ENCODE results near the gene SSX5. TPM values are rescaled to one million over a fixed set of nuclear protein-coding genes. Genes with fewer than 3 reads are reported as not detected.
"Not testable (repeated sequence)": the region's sequence is repeated elsewhere in the genome, so short reads cannot be mapped to it uniquely, and the experiment has no call there.

SSX5 gene
- total RNA-seq: not detected
- not detected for polyA plus RNA-seq (ENCODE audit: insufficient read depth in 1 of 8, insufficient read length in 8 of 8, low replicate concordance in 1 of 8)
- long read RNA-seq, donor 1: 0 reads
- long read RNA-seq, donor 2: 0 reads
- long read RNA-seq, donor 3: 0 reads
- long read RNA-seq, donor 4: 0 reads
- long read RNA-seq, donor 5: 0 reads
- long read RNA-seq, donor 6: 0 reads
- long read RNA-seq, donor 7: 0 reads
- long read RNA-seq, donor 8: 0 reads
- long read RNA-seq, donor 9: 0 reads
- long read RNA-seq, donor 10: 0 reads
- long read RNA-seq, donor 11: 0 reads

- Histone ChIP-seq H3K27me3 (ENCODE audit: control insufficient read depth, insufficient read depth, low read length) (no peaks in the 10 kb centered on the region), H3K4me1 (ENCODE audit: control insufficient read depth, insufficient read depth, low read length) (no peaks in the 10 kb centered on the region), H3K27ac (ENCODE audit: low read length) (no peak within 1 kb of the TSS), H3K4me3 (ENCODE audit: low read length) (no peak within 1 kb of the TSS), H3K36me3 (ENCODE audit: control insufficient read depth, insufficient read depth, low read length) (no peaks in the 10 kb centered on the region), H3K9me3 (replicated peaks; ENCODE audit: control insufficient read depth, low read depth, low read length) (no peaks in the 10 kb centered on the region)
- no peak for DNase-seq
- WGBS (ENCODE audit: insufficient coverage): 84% methylated on average over 9 of the region's 12 CpGs
These were observed at the start of gene SSX5 for GRCh38 chrX:48196745-48197201. Gene SSX5 (minus strand): TSS chrX:48196795. CDS start chrX:48195358, 1,437 bp downstream.

GRCh38 chrX:48224196-48224595, 27.6 kb upstream of the SSX5 start:
- not testable (repeated sequence) for H3K36me3 ChIP-seq (ENCODE audit: control insufficient read depth, insufficient read depth, low read length); H3K27me3 ChIP-seq (ENCODE audit: control insufficient read depth, insufficient read depth, low read length); H3K4me3 ChIP-seq (ENCODE audit: low read length); DNase-seq; H3K4me1 ChIP-seq (ENCODE audit: control insufficient read depth, insufficient read depth, low read length); H3K27ac ChIP-seq (ENCODE audit: low read length); H3K9me3 ChIP-seq (replicated peaks; ENCODE audit: control insufficient read depth, low read depth, low read length)
- 77% methylated on average over 3 of the region's 4 CpGs for WGBS (ENCODE audit: insufficient coverage)

GRCh38 chrX:48214341-48214740, 17.7 kb upstream of the SSX5 start:
- not testable (repeated sequence) for H3K27ac ChIP-seq (ENCODE audit: low read length); H3K4me3 ChIP-seq (ENCODE audit: low read length); H3K9me3 ChIP-seq (replicated peaks; ENCODE audit: control insufficient read depth, low read depth, low read length); H3K27me3 ChIP-seq (ENCODE audit: control insufficient read depth, insufficient read depth, low read length); DNase-seq; H3K4me1 ChIP-seq (ENCODE audit: control insufficient read depth, insufficient read depth, low read length); H3K36me3 ChIP-seq (ENCODE audit: control insufficient read depth, insufficient read depth, low read length)
- WGBS (ENCODE audit: insufficient coverage): 40% methylated on average over 2 of the region's 4 CpGs

GRCh38 chrX:48190024-48190423, 6.6 kb downstream of the SSX5 start:
- H3K9me3 ChIP-seq (replicated peaks; ENCODE audit: control insufficient read depth, low read depth, low read length); H3K27me3 ChIP-seq (ENCODE audit: control insufficient read depth, insufficient read depth, low read length); DNase-seq; H3K36me3 ChIP-seq (ENCODE audit: control insufficient read depth, insufficient read depth, low read length); H3K27ac ChIP-seq (ENCODE audit: low read length); H3K4me1 ChIP-seq (ENCODE audit: control insufficient read depth, insufficient read depth, low read length); H3K4me3 ChIP-seq (ENCODE audit: low read length): not testable (repeated sequence)
- WGBS (ENCODE audit: insufficient coverage): 80% methylated on average over 1 of the region's 5 CpGs

GRCh38 chrX:48181882-48182281, 14.7 kb downstream of the SSX5 start:
- not testable (repeated sequence) for H3K4me1 ChIP-seq (ENCODE audit: control insufficient read depth, insufficient read depth, low read length); H3K9me3 ChIP-seq (replicated peaks; ENCODE audit: control insufficient read depth, low read depth, low read length); H3K27me3 ChIP-seq (ENCODE audit: control insufficient read depth, insufficient read depth, low read length); H3K4me3 ChIP-seq (ENCODE audit: low read length); DNase-seq; H3K36me3 ChIP-seq (ENCODE audit: control insufficient read depth, insufficient read depth, low read length); H3K27ac ChIP-seq (ENCODE audit: low read length)
- no CpG with 5 or more reads among the region's 5 CpGs for WGBS (ENCODE audit: insufficient coverage)

GRCh38 chrX:48180811-48181210, 15.8 kb downstream of the SSX5 start:
- Histone ChIP-seq H3K9me3 (replicated peaks; ENCODE audit: control insufficient read depth, low read depth, low read length) (no peaks in the 10 kb centered on the region), H3K4me1 (ENCODE audit: control insufficient read depth, insufficient read depth, low read length) (no peaks in the 10 kb centered on the region), H3K4me3 (ENCODE audit: low read length) (no peak overlapping the region), H3K36me3 (ENCODE audit: control insufficient read depth, insufficient read depth, low read length) (no peaks in the 10 kb centered on the region), H3K27ac (ENCODE audit: low read length) (no peak overlapping the region), H3K27me3 (ENCODE audit: control insufficient read depth, insufficient read depth, low read length) (no peaks in the 10 kb centered on the region)
- WGBS (ENCODE audit: insufficient coverage): 100% methylated on average over 1 of the region's 4 CpGs
- DNase-seq: no peak

- H3K36me3 ChIP-seq (ENCODE audit: control insufficient read depth, insufficient read depth, low read length): no peaks in the 10 kb centered on the region
- no peaks in the 10 kb centered on the region for H3K4me1 ChIP-seq (ENCODE audit: control insufficient read depth, insufficient read depth, low read length)
- no CpG with 5 or more reads among the region's 4 CpGs for whole genome bisulfite sequencing (ENCODE audit: insufficient coverage)
- no peak overlapping the region for H3K27ac ChIP-seq (ENCODE audit: low read length)
- no peaks in the 10 kb centered on the region for H3K9me3 ChIP-seq (replicated peaks; ENCODE audit: control insufficient read depth, low read depth, low read length)
- H3K27me3 ChIP-seq (ENCODE audit: control insufficient read depth, insufficient read depth, low read length): no peaks in the 10 kb centered on the region
- no peak overlapping the region for H3K4me3 ChIP-seq (ENCODE audit: low read length)
- DNase-seq: no peak
These were observed 16.9 kb downstream of the SSX5 start for GRCh38 chrX:48179691-48180090.

GRCh38 chrX:48166322-48166721, 30.3 kb downstream of the SSX5 start:
- 60% methylated on average over 2 of the region's 7 CpGs for WGBS (ENCODE audit: insufficient coverage)
- H3K4me1 ChIP-seq (ENCODE audit: control insufficient read depth, insufficient read depth, low read length); H3K4me3 ChIP-seq (ENCODE audit: low read length); H3K27ac ChIP-seq (ENCODE audit: low read length); H3K36me3 ChIP-seq (ENCODE audit: control insufficient read depth, insufficient read depth, low read length); H3K9me3 ChIP-seq (replicated peaks; ENCODE audit: control insufficient read depth, low read depth, low read length); H3K27me3 ChIP-seq (ENCODE audit: control insufficient read depth, insufficient read depth, low read length); DNase-seq: not testable (repeated sequence)

GRCh38 chrX:48165241-48165640, 31.4 kb downstream of the SSX5 start:
- Histone ChIP-seq H3K4me1 (ENCODE audit: control insufficient read depth, insufficient read depth, low read length) (no peaks in the 10 kb centered on the region), H3K4me3 (ENCODE audit: low read length) (no peak overlapping the region), H3K27me3 (ENCODE audit: control insufficient read depth, insufficient read depth, low read length) (no peaks in the 10 kb centered on the region), H3K36me3 (ENCODE audit: control insufficient read depth, insufficient read depth, low read length) (no peaks in the 10 kb centered on the region), H3K9me3 (replicated peaks; ENCODE audit: control insufficient read depth, low read depth, low read length) (no peaks in the 10 kb centered on the region), H3K27ac (ENCODE audit: low read length) (no peak overlapping the region)
- WGBS (ENCODE audit: insufficient coverage): 79% methylated on average over 5 of the region's 12 CpGs
- no peak for DNase-seq

- Histone ChIP-seq H3K36me3 (ENCODE audit: control insufficient read depth, insufficient read depth, low read length) (no peaks in the 10 kb centered on the region), H3K9me3 (replicated peaks; ENCODE audit: control insufficient read depth, low read depth, low read length) (no peaks in the 10 kb centered on the region), H3K4me3 (ENCODE audit: low read length) (no peak overlapping the region), H3K27ac (ENCODE audit: low read length) (no peak overlapping the region), H3K4me1 (ENCODE audit: control insufficient read depth, insufficient read depth, low read length) (no peaks in the 10 kb centered on the region), H3K27me3 (ENCODE audit: control insufficient read depth, insufficient read depth, low read length) (no peaks in the 10 kb centered on the region)
- 76% methylated on average over 8 of the region's 12 CpGs for WGBS (ENCODE audit: insufficient coverage)
- no peak for DNase-seq
These were observed 40.6 kb downstream of the SSX5 start for GRCh38 chrX:48156014-48156413.

- Histone ChIP-seq H3K4me1 (ENCODE audit: control insufficient read depth, insufficient read depth, low read length) (no peaks in the 10 kb centered on the region), H3K27ac (ENCODE audit: low read length) (no peak overlapping the region), H3K27me3 (ENCODE audit: control insufficient read depth, insufficient read depth, low read length) (no peaks in the 10 kb centered on the region), H3K4me3 (ENCODE audit: low read length) (no peak overlapping the region), H3K9me3 (replicated peaks; ENCODE audit: control insufficient read depth, low read depth, low read length) (no peaks in the 10 kb centered on the region), H3K36me3 (ENCODE audit: control insufficient read depth, insufficient read depth, low read length) (no peaks in the 10 kb centered on the region)
- WGBS (ENCODE audit: insufficient coverage): 86% methylated on average over 1 of the region's 2 CpGs
- no peak for DNase-seq
These were observed 41.8 kb downstream of the SSX5 start for GRCh38 chrX:48154796-48155195.
